ENCODE data around the gene NDRG4. TPM values are rescaled to one million over a fixed set of nuclear protein-coding genes. Genes with fewer than 3 reads are reported as not detected.
A peak's percentile ranks its signal among the peaks of the same experiment; 100 is the strongest.

The NDRG4 gene
- total and polyA plus RNA-seq, 12 donors, result 139 to 952 (median 336) TPM

DNA sequence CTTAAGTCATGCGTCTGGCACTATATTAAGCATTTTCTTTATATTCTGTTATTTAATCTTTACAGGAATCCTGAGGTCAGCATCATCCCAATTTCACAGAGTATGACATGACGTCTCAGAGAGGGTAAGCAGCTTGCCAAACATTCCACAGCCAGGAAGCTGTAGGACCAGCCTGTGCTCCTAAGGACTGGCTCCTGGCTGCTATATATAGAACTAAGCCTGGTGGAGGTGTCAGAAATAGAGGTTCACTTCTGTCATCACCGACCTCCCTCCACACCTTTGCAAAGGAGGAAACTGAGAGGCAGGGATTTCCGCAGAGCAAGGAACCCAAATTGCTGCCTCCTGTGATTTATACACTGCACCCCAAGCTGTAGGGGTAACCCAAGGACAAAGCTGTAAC is 37.9 kb upstream of the NDRG4 start:
- Histone ChIP-seq H3K4me1 (replicated peaks in 1 of 2) (peaks cover 28 to 44% of the 10 kb centered on the region in 2 donors), H3K27me3 (peaks cover 2% of the 10 kb centered on the region), H3K36me3 (replicated peaks in 1 of 2) (no peaks in the 10 kb centered on the region), H3K9me3 (replicated peaks in 1 of 3) (no peaks in the 10 kb centered on the region), H3K4me3 (no peak overlapping the region), H3K27ac (peak overlapping the region in 4 of 5 donors; percentile 63 to 91 (median 87))
- no peak for DNase-seq
- intact Hi-C loops (cut with DNase I), result no loop called here
- TF ChIP-seq, protein P1, sequence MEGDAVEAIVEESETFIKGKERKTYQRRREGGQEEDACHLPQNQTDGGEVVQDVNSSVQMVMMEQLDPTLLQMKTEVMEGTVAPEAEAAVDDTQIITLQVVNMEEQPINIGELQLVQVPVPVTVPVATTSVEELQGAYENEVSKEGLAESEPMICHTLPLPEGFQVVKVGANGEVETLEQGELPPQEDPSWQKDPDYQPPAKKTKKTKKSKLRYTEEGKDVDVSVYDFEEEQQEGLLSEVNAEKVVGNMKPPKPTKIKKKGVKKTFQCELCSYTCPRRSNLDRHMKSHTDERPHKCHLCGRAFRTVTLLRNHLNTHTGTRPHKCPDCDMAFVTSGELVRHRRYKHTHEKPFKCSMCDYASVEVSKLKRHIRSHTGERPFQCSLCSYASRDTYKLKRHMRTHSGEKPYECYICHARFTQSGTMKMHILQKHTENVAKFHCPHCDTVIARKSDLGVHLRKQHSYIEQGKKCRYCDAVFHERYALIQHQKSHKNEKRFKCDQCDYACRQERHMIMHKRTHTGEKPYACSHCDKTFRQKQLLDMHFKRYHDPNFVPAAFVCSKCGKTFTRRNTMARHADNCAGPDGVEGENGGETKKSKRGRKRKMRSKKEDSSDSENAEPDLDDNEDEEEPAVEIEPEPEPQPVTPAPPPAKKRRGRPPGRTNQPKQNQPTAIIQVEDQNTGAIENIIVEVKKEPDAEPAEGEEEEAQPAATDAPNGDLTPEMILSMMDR (IDR thresholded peaks at IDR 0.05), result no peak
- TF ChIP-seq POLR2A (IDR thresholded peaks at IDR 0.05), result no peak
- WGBS, 4 donors, result 80 to 85% (median 81%) methylated on average over 4 of the region's 4 CpGs

DNA sequence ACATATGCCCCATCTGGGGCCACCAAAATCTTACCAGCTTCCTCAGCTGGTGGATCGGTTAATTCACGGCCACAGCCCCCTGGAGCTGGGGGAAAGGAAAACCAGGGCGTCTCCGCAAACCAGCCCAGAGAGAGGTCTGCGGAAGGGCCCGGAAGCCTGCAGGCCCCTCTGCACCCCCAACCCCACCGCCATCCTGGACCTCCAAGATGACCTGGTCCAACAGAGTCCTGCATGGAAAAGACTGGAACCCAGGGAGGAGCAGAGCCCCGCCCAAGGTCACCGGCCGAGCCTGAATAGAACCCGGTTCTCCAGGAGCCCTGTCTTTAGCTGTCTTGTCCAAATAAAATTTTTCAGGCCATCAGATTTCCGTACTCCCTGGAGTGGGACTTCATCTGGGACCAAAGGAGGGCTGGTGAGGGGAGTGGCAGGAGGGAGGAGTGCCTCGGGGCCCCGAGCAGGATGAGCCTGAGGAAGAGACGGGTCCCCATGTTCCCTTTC is 37.4 kb upstream of the NDRG4 start:
- intact Hi-C loops (cut with DNase I), result no loop called here
- H3K27me3 ChIP-seq, result peaks cover 2% of the 10 kb centered on the region
- TF ChIP-seq, protein P1 (IDR thresholded peaks at IDR 0.05), result no peak

DNA sequence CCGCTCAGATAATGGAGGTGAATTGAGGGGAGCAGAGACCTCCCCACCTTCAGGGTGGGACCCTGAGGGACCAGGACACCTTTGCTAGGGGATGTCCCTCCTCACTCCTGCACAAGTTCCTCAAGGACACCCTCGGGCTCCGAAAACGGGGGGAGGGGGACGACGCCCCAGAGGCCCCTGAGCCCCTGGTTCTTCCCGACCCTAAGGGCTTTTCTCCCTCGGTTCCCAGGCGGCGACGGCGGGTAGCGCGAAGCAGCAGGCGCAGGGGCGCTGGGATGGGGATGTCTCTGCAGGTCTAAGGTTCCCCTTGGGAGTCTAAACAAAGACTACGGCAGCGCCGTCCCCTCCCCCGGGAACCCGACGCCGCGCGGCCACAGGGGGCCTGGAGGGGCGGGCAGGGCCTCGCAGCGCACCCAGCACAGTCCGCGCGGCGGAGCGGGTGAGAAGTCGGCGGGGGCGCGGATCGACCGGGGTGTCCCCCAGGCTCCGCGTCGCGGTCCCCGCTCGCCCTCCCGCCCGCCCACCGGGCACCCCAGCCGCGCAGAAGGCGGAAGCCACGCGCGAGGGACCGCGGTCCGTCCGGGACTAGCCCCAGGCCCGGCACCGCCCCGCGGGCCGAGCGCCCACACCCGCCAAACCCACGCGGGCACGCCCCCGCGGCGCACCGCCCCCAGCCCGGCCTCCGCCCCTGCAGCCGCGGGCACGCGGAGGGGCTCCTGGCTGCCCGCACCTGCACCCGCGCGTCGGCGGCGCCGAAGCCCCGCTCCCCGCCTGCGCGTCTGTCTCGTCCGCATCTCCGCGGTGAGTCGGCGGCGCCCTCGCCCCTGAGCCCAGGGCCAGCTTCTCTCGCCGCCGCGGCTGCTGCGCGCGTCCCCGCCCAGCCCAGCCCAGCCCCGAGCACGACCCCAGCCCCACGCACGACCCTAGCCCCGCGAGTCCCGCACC is 36.7 kb upstream of the NDRG4 start:
- Histone ChIP-seq H3K27ac (peak overlapping the region in 4 of 5 donors; percentile 72 to 91 (median 87)), H3K9me3 (replicated peaks in 1 of 3) (no peaks in the 10 kb centered on the region), H3K4me3 (peak overlapping the region in 2 of 4 donors; percentile 77 to 80), H3K4me1 (replicated peaks in 1 of 2) (peaks cover 28 to 49% of the 10 kb centered on the region in 2 donors), H3K36me3 (replicated peaks in 1 of 2) (no peaks in the 10 kb centered on the region), H3K27me3 (peaks cover 2% of the 10 kb centered on the region)
- intact Hi-C loops (cut with DNase I), result no loop called here
- peak; percentile 51 to 55 for TF ChIP-seq POLR2A (IDR thresholded peaks at IDR 0.05)
- TF ChIP-seq, protein P1 (IDR thresholded peaks at IDR 0.05), result no peak
- peak in 6 of 7 donors; percentile 42 to 75 (median 65) for DNase-seq
- 3 to 12% (median 4%) methylated on average over 5 to 107 of the region's 113 CpGs for WGBS, 4 donors

More for the DNA sequence above, 37.4 kb upstream of the NDRG4 start:
- 56 to 63% (median 62%) methylated on average over 15 of the region's 15 CpGs for WGBS, 4 donors
- no peak for DNase-seq
- Histone ChIP-seq H3K36me3 (replicated peaks in 1 of 2) (no peaks in the 10 kb centered on the region), H3K27ac (peak overlapping the region in 4 of 5 donors; percentile 63 to 91 (median 87)), H3K9me3 (replicated peaks in 1 of 3) (no peaks in the 10 kb centered on the region), H3K4me1 (replicated peaks in 1 of 2) (peaks cover 28 to 48% of the 10 kb centered on the region in 2 donors), H3K4me3 (peak overlapping the region in 1 of 4 donors; percentile 80)
